ENCODE results near the gene MAP1LC3B2. TPM values are rescaled to one million over a fixed set of nuclear protein-coding genes. Genes with fewer than 3 reads are reported as not detected.

The MAP1LC3B2 gene
- total and polyA plus RNA-seq, 10 of the 15 experiments (the other 5 are each of a cell fraction or from before 2014, with no cell fraction given): 0.23 to 2.7 (median 0.72) TPM; not detected in 3

- TF ChIP-seq, protein P1, sequence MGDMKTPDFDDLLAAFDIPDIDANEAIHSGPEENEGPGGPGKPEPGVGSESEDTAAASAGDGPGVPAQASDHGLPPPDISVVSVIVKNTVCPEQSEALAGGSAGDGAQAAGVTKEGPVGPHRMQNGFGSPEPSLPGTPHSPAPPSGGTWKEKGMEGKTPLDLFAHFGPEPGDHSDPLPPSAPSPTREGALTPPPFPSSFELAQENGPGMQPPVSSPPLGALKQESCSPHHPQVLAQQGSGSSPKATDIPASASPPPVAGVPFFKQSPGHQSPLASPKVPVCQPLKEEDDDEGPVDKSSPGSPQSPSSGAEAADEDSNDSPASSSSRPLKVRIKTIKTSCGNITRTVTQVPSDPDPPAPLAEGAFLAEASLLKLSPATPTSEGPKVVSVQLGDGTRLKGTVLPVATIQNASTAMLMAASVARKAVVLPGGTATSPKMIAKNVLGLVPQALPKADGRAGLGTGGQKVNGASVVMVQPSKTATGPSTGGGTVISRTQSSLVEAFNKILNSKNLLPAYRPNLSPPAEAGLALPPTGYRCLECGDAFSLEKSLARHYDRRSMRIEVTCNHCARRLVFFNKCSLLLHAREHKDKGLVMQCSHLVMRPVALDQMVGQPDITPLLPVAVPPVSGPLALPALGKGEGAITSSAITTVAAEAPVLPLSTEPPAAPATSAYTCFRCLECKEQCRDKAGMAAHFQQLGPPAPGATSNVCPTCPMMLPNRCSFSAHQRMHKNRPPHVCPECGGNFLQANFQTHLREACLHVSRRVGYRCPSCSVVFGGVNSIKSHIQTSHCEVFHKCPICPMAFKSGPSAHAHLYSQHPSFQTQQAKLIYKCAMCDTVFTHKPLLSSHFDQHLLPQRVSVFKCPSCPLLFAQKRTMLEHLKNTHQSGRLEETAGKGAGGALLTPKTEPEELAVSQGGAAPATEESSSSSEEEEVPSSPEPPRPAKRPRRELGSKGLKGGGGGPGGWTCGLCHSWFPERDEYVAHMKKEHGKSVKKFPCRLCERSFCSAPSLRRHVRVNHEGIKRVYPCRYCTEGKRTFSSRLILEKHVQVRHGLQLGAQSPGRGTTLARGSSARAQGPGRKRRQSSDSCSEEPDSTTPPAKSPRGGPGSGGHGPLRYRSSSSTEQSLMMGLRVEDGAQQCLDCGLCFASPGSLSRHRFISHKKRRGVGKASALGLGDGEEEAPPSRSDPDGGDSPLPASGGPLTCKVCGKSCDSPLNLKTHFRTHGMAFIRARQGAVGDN (IDR thresholded peaks at IDR 0.05): no peak
- TF ChIP-seq YBX1 (IDR thresholded peaks at IDR 0.05): no peak
- no peak for TF ChIP-seq EED (IDR thresholded peaks at IDR 0.05; ENCODE audit: low read depth)
Measured at GRCh38 chr12:116577154-116577561, 18.0 kb downstream of the MAP1LC3B2 start (continued).

DNA sequence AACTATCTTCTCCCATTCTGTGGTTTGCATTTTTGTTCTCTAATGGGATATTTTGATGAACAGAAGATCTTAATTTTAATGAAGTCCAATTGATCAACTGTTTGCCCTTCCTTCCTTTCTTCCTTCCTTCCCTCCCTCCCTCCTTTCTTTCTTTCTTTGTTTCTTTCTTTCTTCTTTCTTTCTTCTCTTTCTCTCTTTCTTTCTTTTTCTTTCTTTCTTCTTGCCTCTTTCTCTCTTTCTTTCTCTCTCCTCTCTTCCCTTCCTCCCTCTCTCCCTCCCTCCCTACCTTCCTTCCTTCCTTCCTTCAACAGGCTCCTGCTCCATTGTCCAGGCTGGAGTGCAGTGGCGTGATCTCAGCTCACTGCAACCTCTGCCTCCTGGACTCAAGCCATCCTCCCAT is 18.9 kb downstream of the MAP1LC3B2 start:
- BruUV-seq (replicated peaks): no TSS peak
- FAIRE-seq (no peak), DNase-seq (ENCODE audit: low read depth, low spot score) (no peak), ATAC-seq (no peak)
- H3K9me3 ChIP-seq (replicated peaks; ENCODE audit: control insufficient read depth, insufficient read depth, low read length): no peaks in the 10 kb centered on the region; the same call in 2 of the 3 replicates
- H3K36me3 ChIP-seq (ENCODE audit: control insufficient read depth in 2 of 2, insufficient read depth in 2 of 2, low read length in 1 of 2): no peaks in the 10 kb centered on the region
- H2AFZ ChIP-seq (ENCODE audit: control insufficient read depth, low read depth, low read length): no peak overlapping the region
- no peak overlapping the region for H3K9ac ChIP-seq (ENCODE audit: control insufficient read depth, insufficient read depth, low read length)
- ChIA-PET SMC1A (ENCODE audit: uncharacterized antibody, unreplicated experiment) (interaction anchor here (1.1 kb wide), 1 partner anchor 16 kb away, joined by 3 read pairs; no protein-coding TSS in a partner anchor), POLR2A (no interaction called here), RAD21 (ENCODE audit: unreplicated experiment) (no interaction called here), CTCF (no interaction called here)
- intact Hi-C loops (cut with micrococcal nuclease; ENCODE audit: unreplicated experiment): no loop called here
- H3K79me2 ChIP-seq (ENCODE audit: control insufficient read depth, insufficient read depth, low read length): no peaks in the 10 kb centered on the region
- H3K4me3 ChIP-seq: no peak overlapping the region
- H3K27ac ChIP-seq (ENCODE audit: control insufficient read depth, insufficient read depth): no peak overlapping the region
- in situ Hi-C loops (cut with MboI): no loop called here
- H3K4me2 ChIP-seq (ENCODE audit: control insufficient read depth, insufficient read depth): no peak overlapping the region
- H3K4me1 ChIP-seq (ENCODE audit: control insufficient read depth, insufficient read depth, low read length): no peaks in the 10 kb centered on the region
- 36% methylated on average over 1 of the region's 1 CpG for WGBS (ENCODE audit: insufficient coverage, insufficient replicate concordance, low lambda C conversion rate, missing lambda C conversion rate)
- H3K27me3 ChIP-seq (replicated peaks in 1 of 2; ENCODE audit: control insufficient read depth in 2 of 2, insufficient read depth in 2 of 2, low read length in 1 of 2): no peaks in the 10 kb centered on the region
- no peaks in the 10 kb centered on the region for H4K20me1 ChIP-seq (ENCODE audit: control insufficient read depth, insufficient read depth)
- TF ChIP-seq ATF2 (IDR thresholded peaks at IDR 0.05; ENCODE audit: low read length) (no peak), BHLHE40 (IDR thresholded peaks at IDR 0.05; ENCODE audit: borderline replicate concordance in 1 of 2, low read depth in 2 of 2, low read length in 1 of 2) (no peak), NFXL1 (IDR thresholded peaks at IDR 0.05; ENCODE audit: borderline replicate concordance) (no peak), SMC3 (IDR thresholded peaks at IDR 0.05; ENCODE audit: borderline replicate concordance, low read length) (no peak), SIN3A (IDR thresholded peaks at IDR 0.05; ENCODE audit: low read depth, low read length) (no peak), TARDBP (IDR thresholded peaks at IDR 0.05; ENCODE audit: borderline replicate concordance) (no peak), PAX8 (IDR thresholded peaks at IDR 0.05) (no peak), SREBF1 (IDR thresholded peaks at IDR 0.05; ENCODE audit: low read length) (no peak)
- TF ChIP-seq, protein P2, sequence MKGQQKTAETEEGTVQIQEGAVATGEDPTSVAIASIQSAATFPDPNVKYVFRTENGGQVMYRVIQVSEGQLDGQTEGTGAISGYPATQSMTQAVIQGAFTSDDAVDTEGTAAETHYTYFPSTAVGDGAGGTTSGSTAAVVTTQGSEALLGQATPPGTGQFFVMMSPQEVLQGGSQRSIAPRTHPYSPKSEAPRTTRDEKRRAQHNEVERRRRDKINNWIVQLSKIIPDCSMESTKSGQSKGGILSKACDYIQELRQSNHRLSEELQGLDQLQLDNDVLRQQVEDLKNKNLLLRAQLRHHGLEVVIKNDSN (IDR thresholded peaks at IDR 0.05; ENCODE audit: borderline replicate concordance, extremely low read length, insufficient read depth, low read depth, low read length): no peak
- TF ChIP-seq, protein P3, sequence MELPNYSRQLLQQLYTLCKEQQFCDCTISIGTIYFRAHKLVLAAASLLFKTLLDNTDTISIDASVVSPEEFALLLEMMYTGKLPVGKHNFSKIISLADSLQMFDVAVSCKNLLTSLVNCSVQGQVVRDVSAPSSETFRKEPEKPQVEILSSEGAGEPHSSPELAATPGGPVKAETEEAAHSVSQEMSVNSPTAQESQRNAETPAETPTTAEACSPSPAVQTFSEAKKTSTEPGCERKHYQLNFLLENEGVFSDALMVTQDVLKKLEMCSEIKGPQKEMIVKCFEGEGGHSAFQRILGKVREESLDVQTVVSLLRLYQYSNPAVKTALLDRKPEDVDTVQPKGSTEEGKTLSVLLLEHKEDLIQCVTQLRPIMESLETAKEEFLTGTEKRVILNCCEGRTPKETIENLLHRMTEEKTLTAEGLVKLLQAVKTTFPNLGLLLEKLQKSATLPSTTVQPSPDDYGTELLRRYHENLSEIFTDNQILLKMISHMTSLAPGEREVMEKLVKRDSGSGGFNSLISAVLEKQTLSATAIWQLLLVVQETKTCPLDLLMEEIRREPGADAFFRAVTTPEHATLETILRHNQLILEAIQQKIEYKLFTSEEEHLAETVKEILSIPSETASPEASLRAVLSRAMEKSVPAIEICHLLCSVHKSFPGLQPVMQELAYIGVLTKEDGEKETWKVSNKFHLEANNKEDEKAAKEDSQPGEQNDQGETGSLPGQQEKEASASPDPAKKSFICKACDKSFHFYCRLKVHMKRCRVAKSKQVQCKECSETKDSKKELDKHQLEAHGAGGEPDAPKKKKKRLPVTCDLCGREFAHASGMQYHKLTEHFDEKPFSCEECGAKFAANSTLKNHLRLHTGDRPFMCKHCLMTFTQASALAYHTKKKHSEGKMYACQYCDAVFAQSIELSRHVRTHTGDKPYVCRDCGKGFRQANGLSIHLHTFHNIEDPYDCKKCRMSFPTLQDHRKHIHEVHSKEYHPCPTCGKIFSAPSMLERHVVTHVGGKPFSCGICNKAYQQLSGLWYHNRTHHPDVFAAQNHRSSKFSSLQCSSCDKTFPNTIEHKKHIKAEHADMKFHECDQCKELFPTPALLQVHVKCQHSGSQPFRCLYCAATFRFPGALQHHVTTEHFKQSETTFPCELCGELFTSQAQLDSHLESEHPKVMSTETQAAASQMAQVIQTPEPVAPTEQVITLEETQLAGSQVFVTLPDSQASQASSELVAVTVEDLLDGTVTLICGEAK (IDR thresholded peaks at IDR 0.05; ENCODE audit: borderline replicate concordance): no peak
